HL-60 (cell line): ENCODE measurements around the gene PHF21A.

ENCODE experiments used
- DNase-seq, 2 experiments: peaks; one replicate each; pipeline ENCODE4 v3.0.0-alpha.2; 2010 to 2020; ENCODE audit warnings: low read depth in 1 of 2, low spot score in 1 of 2
- H3K27ac ChIP-seq: fragments of 250-450 bp; sonication (Bioruptor Pico); replicated peaks from 2 replicates; pipeline ENCODE4 v1.5.1; 2020; ENCODE audit warnings: mild to moderate bottlenecking, moderate library complexity
- H3K27me3 ChIP-seq: fragments of 250-450 bp; sonication (Bioruptor Pico); 2 replicates; pipeline ENCODE4 v1.5.1; 2021; ENCODE audit warnings: mild to moderate bottlenecking, moderate library complexity; ENCODE audit not compliant: insufficient read depth, poor library complexity, severe bottlenecking
- H3K4me3 ChIP-seq: replicated peaks from 2 replicates; pipeline ENCODE4 v1.5.1; 2011; ENCODE audit warnings: mild to moderate bottlenecking, control low read depth, low read length; ENCODE audit not compliant: insufficient read depth
- CTCF ChIP-seq: IDR thresholded peaks from one replicate; pipeline ENCODE4 v1.5.1; 2011; ENCODE audit warnings: low read length, control low read depth, inconsistent platforms; ENCODE audit not compliant: insufficient read depth
- GABPA ChIP-seq: IDR thresholded peaks from 2 replicates; pipeline ENCODE4 v1.6.1; 2012; ENCODE audit warnings: low read depth
- POLR2AphosphoS5 ChIP-seq: IDR thresholded peaks from 2 replicates; pipeline ENCODE4 v1.6.1; 2012; ENCODE audit warnings: low read depth
- REST ChIP-seq: IDR thresholded peaks from 2 replicates; pipeline ENCODE4 v1.6.1; 2012; ENCODE audit warnings: low read depth; ENCODE audit not compliant: insufficient replicate concordance
- SPI1 ChIP-seq: IDR thresholded peaks from 2 replicates; pipeline ENCODE4 v1.6.1; 2012; ENCODE audit warnings: low read depth, mild to moderate bottlenecking, borderline replicate concordance

PHF21A gene

GRCh38 chr11:45889966-45890365 is 231.3 kb downstream of the PHF21A start:
- H3K27me3 ChIP-seq: no peaks in the 10 kb centered on the region
- no peak for DNase-seq
- TF ChIP-seq REST (no peak), GABPA (no peak), CTCF (no peak), POLR2AphosphoS5 (no peak), SPI1 (no peak)

GRCh38 chr11:45889555-45889954 is 231.7 kb downstream of the PHF21A start:
- Histone ChIP-seq H3K27ac (no peak overlapping the region), H3K4me3 (no peak overlapping the region), H3K27me3 (no peaks in the 10 kb centered on the region)
- DNase-seq: no peak
- TF ChIP-seq SPI1 (no peak), CTCF (no peak), GABPA (no peak), REST (no peak), POLR2AphosphoS5 (no peak)

More at GRCh38 chr11:45889966-45890365, 231.3 kb downstream of the PHF21A start:
- Histone ChIP-seq H3K4me3 (no peak overlapping the region), H3K27ac (no peak overlapping the region)

- no peak for DNase-seq
- no peak overlapping the region for H3K27ac ChIP-seq
- H3K27me3 ChIP-seq: no peaks in the 10 kb centered on the region
- no peak for TF ChIP-seq REST
- no peak for TF ChIP-seq CTCF
- no peak for TF ChIP-seq POLR2AphosphoS5
- no peak for TF ChIP-seq GABPA
- TF ChIP-seq SPI1: no peak
- no peak overlapping the region for H3K4me3 ChIP-seq
Measured at GRCh38 chr11:45887587-45887986, 233.7 kb downstream of the PHF21A start.
